Thoracic aorta (tissue), 2 donors: ENCODE measurements around the gene EPHB2. TPM values are rescaled to one million over a fixed set of nuclear protein-coding genes. Genes with fewer than 3 reads are reported as not detected.

Experiments used
- ATAC-seq: fragments of 150-250 bp; one replicate; pipeline ENCODE4 v1.8.0; 2017; ENCODE audit warnings: low read depth; ENCODE audit not compliant: insufficient number of reproducible peaks, low FRiP score
- DNase-seq: peaks from one replicate; pipeline ENCODE4 v3.0.0-alpha.2; 2020; ENCODE audit warnings: low spot score
- H3K27ac ChIP-seq, 2 donors: fragments of 200-600 bp; sonication (generic); 1 replicate in 1 of 2; 2 replicates in 1 of 2; pipeline ENCODE4 v1.5.1; 2016; ENCODE audit warnings: mild to moderate bottlenecking in 2 of 2, moderate library complexity in 2 of 2
- H3K27me3 ChIP-seq: fragments of 200-600 bp; sonication (generic); replicated peaks from 2 replicates; pipeline ENCODE4 v1.6.0; 2016; ENCODE audit warnings: mild to moderate bottlenecking; ENCODE audit not compliant: insufficient read depth
- H3K36me3 ChIP-seq: fragments of 200-600 bp; sonication (generic); one replicate; pipeline ENCODE4 v1.5.1; 2016
- H3K4me1 ChIP-seq, 2 donors: fragments of 200-600 bp; sonication (generic); 1 replicate in 1 of 2; 2 replicates in 1 of 2; pipeline versions ENCODE4 v1.5.1 to v1.6.0; 2016; ENCODE audit warnings: low read depth in 2 of 2, mild to moderate bottlenecking in 1 of 2; ENCODE audit not compliant: control insufficient read depth in 1 of 2
- H3K4me3 ChIP-seq: fragments of 200-600 bp; sonication (generic); 2 replicates; pipeline ENCODE4 v1.5.1; 2016; ENCODE audit warnings: mild to moderate bottlenecking
- H3K9me3 ChIP-seq: fragments of 200-600 bp; sonication (generic); 2 replicates; pipeline ENCODE4 v1.5.1; 2016
- CTCF ChIP-seq: fragments of 200-600 bp; sonication (generic); IDR thresholded peaks from one replicate; pipeline ENCODE4 v1.5.1; 2019; ENCODE audit warnings: antibody characterized with exemption
- total RNA-seq, 2 donors: library from RNA; depleted of rRNA; stranded (reverse); fragments of >200 nt; gene quantifications; one replicate each; pipeline versions ENCODE4 v1.1.0 to v1.2.3, GENCODE V29; 2016

Gene EPHB2
- total RNA-seq, 2 donors from 2014 or later: 9.3 to 10.0 TPM

- no peak for TF ChIP-seq CTCF
- DNase-seq (no peak), ATAC-seq (no peak)
- Histone ChIP-seq H3K4me1 (peaks cover 3 to 18% of the 10 kb centered on the region in 2 donors), H3K9me3 (no peaks in the 10 kb centered on the region), H3K36me3 (no peaks in the 10 kb centered on the region), H3K4me3 (no peak overlapping the region), H3K27me3 (no peaks in the 10 kb centered on the region), H3K27ac (no peak overlapping the region)
These were observed 45.0 kb downstream of the EPHB2 start for GRCh38 chr1:22755641-22756040.

DNA sequence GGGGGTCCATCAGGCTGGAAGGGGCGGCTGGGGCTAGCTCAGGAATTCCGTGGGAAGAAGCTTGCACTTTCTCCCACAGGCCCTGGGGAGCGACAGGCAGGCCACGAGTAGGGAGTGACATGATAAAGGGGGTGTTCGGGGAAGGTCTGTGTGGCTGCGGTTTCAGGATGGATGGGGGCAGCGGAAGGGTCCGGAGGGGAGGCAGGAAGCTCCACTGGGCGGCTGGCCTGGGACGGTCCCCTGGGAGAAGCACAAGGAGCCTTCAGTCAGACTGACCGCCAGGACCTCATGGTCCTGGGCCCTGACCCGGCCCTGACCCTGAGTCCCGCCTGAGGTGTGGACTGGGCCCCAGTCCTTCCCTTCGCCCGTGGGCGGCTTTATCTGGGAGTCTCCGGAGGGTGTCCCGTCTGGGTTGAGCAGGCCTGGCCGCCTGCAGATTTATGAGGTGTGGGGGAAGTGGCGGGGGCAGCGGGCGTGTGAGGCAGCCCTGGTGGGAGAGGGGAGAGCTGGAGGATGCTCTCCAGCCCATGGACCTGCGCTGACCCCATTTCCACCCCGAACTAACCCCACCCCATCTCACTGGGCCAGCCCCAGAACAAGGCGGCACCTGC, 45.6 kb downstream of the EPHB2 start:
- H3K4me3 ChIP-seq: no peak overlapping the region
- no peaks in the 10 kb centered on the region for H3K9me3 ChIP-seq
- no peak for TF ChIP-seq CTCF
- ATAC-seq (no peak), DNase-seq (no peak)
- H3K4me1 ChIP-seq: peaks cover 0 to 12% of the 10 kb centered on the region in 2 donors
- no peaks in the 10 kb centered on the region for H3K27me3 ChIP-seq
- H3K27ac ChIP-seq: no peak overlapping the region
- H3K36me3 ChIP-seq: no peaks in the 10 kb centered on the region

DNA sequence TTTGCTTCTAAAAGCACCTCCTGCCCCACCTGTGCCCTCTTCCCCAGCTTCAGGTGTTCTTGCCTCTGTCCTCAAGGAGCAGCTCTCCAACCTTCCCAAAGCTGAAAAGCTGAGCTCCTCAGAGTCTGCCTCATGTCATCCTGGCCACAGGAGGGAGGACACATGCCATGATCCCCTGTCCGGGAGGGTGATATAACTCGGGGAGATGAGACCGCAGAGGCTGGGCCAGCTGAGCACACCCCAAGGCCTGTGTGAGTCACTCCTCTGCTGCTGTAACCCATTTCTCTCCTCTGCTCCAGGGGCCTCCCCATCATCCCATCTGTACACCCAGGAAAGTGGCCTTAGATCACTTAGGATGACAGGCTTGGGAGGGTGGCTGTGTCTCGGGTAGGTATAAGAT, 49.8 kb downstream of the EPHB2 start:
- DNase-seq (no peak), ATAC-seq (no peak)
- no peak overlapping the region for H3K27ac ChIP-seq
- no peak overlapping the region for H3K4me3 ChIP-seq
- peaks cover 0 to 7% of the 10 kb centered on the region in 2 donors for H3K4me1 ChIP-seq
- H3K27me3 ChIP-seq: no peaks in the 10 kb centered on the region
- TF ChIP-seq CTCF: no peak
- no peaks in the 10 kb centered on the region for H3K9me3 ChIP-seq
- H3K36me3 ChIP-seq: no peaks in the 10 kb centered on the region

GRCh38 chr1:22761101-22761500, 50.5 kb downstream of the EPHB2 start:
- TF ChIP-seq CTCF: no peak
- H3K36me3 ChIP-seq: no peaks in the 10 kb centered on the region
- H3K9me3 ChIP-seq: no peaks in the 10 kb centered on the region
- DNase-seq (no peak), ATAC-seq (no peak)
- H3K4me1 ChIP-seq: peaks cover 0 to 7% of the 10 kb centered on the region in 2 donors
- H3K27me3 ChIP-seq: no peaks in the 10 kb centered on the region
- no peak overlapping the region for H3K27ac ChIP-seq
- H3K4me3 ChIP-seq: no peak overlapping the region

DNA sequence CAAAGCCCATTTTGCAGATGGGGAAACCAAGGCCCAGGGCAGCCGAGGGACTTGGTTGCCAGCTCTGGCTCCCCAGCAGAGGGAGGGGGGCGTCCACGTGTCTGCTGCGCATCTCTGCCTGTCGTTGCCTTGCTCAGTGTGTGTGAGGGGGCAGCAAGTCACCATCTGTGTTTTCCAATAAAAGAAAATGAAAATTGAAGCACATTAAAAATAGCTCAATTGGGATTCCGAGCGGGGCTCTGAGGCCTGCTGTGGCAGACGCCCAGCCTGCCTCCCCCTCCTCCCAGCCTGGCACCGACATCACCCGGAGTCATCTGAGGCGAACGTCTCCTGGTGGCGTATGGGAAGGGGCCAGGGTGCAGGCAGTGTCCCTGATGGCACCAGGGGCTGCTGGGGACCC, 51.2 kb downstream of the EPHB2 start:
- H3K4me3 ChIP-seq: no peak overlapping the region
- no peak for TF ChIP-seq CTCF
- DNase-seq: no peak
- H3K27me3 ChIP-seq: no peaks in the 10 kb centered on the region
- H3K4me1 ChIP-seq: peaks cover 0 to 7% of the 10 kb centered on the region in 2 donors
- H3K9me3 ChIP-seq: no peaks in the 10 kb centered on the region
- H3K36me3 ChIP-seq: no peaks in the 10 kb centered on the region
- H3K27ac ChIP-seq: no peak overlapping the region
- no peak for ATAC-seq
